ENCODE results near the gene CCDC183. TPM values are rescaled to one million over a fixed set of nuclear protein-coding genes. Genes with fewer than 3 reads are reported as not detected.
"Not testable (repeated sequence)": the region's sequence is repeated elsewhere in the genome, so short reads cannot be mapped to it uniquely, and the experiment has no call there.

Gene CCDC183
- total RNA-seq, 2 experiments from 2014 or later: 0.26 to 0.91 TPM

GRCh38 chr9:136791516-136792276, 4.4 kb upstream of the CCDC183 start:
- Mint-ChIP-seq H3K4me1 (peaks cover 30% of the 10 kb centered on the region), H3K4me3 (peak overlapping the region; percentile 77)

GRCh38 chr9:136792321-136793085, 3.6 kb upstream of the CCDC183 start:
- Mint-ChIP-seq H3K27ac (peak overlapping the region; percentile 86), H3K27me3 (peaks cover 14% of the 10 kb centered on the region), H3K4me1 (peaks cover 29% of the 10 kb centered on the region), H3K4me3 (peak overlapping the region; percentile 77), H3K9me3 (ENCODE audit: low read depth) (no peaks in the 10 kb centered on the region), H3K36me3 (no peaks in the 10 kb centered on the region)
- DNase-seq: no peak
- no peak for ATAC-seq
- CTCF ChIA-PET: interaction anchor here (0.7 to 3.0 kb wide), 20 partner anchors 9 to 294 kb away, joined by 3 to 24 read pairs (median 3); partner anchors contain the start of genes AJM1, MAN1B1, PAXX and RABL6

More at GRCh38 chr9:136791516-136792276, 4.4 kb upstream of the CCDC183 start:
- ATAC-seq: peak; percentile 5
- H3K36me3 Mint-ChIP-seq: no peaks in the 10 kb centered on the region
- CTCF ChIA-PET: interaction anchor here (0.7 to 3.0 kb wide), 25 partner anchors 8 to 295 kb away, joined by 3 to 24 read pairs (median 5); partner anchors contain the start of genes AJM1, MAN1B1, PAXX and RABL6
- H3K9me3 Mint-ChIP-seq (ENCODE audit: low read depth): no peaks in the 10 kb centered on the region
- peaks cover 10% of the 10 kb centered on the region for H3K27me3 Mint-ChIP-seq
- DNase-seq: peak; percentile 80
- peak overlapping the region; percentile 86 for H3K27ac Mint-ChIP-seq

- CTCF ChIA-PET: interaction anchor here (1.0 to 3.0 kb wide), 13 partner anchors 8 to 293 kb away, joined by 3 to 24 read pairs (median 6); partner anchors contain the start of genes ABCA2, LCN8, MAN1B1 and PAXX
- H3K27me3 Mint-ChIP-seq: peaks cover 14% of the 10 kb centered on the region
- no peaks in the 10 kb centered on the region for H3K9me3 Mint-ChIP-seq (ENCODE audit: low read depth)
- H3K4me1 Mint-ChIP-seq: peaks cover 21% of the 10 kb centered on the region
- H3K36me3 Mint-ChIP-seq: no peaks in the 10 kb centered on the region
- H3K4me3 Mint-ChIP-seq: no peak overlapping the region
- DNase-seq (no peak), ATAC-seq (no peak)
- H3K27ac Mint-ChIP-seq: no peak overlapping the region
These were observed 2.8 kb upstream of the CCDC183 start for GRCh38 chr9:136793086-136793946.

DNA sequence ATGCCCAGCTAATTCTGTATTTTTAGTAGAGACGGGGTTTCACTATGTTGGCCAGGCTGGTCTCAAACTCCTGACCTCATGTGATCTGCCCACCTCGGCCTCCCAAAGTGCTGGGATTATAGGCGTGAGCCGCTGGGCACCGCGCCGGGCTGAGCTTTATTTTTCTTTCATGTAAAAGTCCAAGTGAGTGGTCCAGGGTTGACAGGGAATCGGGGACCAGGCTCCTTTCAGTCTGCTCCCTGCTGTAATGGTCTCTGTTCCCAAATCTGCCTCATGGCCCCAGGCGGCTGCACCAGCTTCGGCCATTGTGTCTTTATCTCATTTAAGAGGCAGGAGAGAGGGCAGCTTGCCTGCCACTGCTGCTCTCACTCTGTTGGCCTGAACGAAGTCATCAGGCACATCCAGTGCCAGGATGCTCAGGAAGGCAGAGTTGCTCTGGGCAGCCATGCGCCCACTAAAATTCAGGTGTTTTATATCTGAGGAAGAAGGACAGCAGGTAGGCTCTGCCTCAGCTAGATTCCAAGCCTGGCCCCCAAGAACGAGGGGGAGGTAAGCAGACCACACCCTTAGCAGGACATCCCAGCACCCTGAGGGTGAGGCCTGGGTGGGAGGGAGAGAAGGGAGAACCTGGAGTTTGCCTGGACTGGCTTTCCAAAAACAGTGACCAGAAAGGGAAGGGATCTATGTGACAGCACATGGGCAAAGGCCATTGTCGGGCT, 1.7 kb upstream of the CCDC183 start:
- CTCF ChIA-PET: interaction anchor here (1.0 to 3.0 kb wide), 6 partner anchors 12 to 240 kb away, joined by 3 to 24 read pairs (median 5); partner anchors contain the start of genes ABCA2, LCN8 and RABL6
- DNase-seq (no peak), ATAC-seq (no peak)
- H3K9me3 Mint-ChIP-seq (ENCODE audit: low read depth): no peaks in the 10 kb centered on the region
- H3K36me3 Mint-ChIP-seq: no peaks in the 10 kb centered on the region
- peaks cover 14% of the 10 kb centered on the region for H3K27me3 Mint-ChIP-seq
- peaks cover 12% of the 10 kb centered on the region for H3K4me1 Mint-ChIP-seq
- no peak overlapping the region for H3K27ac Mint-ChIP-seq
- no peak overlapping the region for H3K4me3 Mint-ChIP-seq

- H3K4me1 Mint-ChIP-seq: peaks cover 12% of the 10 kb centered on the region
- peaks cover 14% of the 10 kb centered on the region for H3K27me3 Mint-ChIP-seq
- H3K4me3 Mint-ChIP-seq: no peak overlapping the region
- H3K36me3 Mint-ChIP-seq: no peaks in the 10 kb centered on the region
- no peak for DNase-seq
- ATAC-seq: no peak
- no peaks in the 10 kb centered on the region for H3K9me3 Mint-ChIP-seq (ENCODE audit: low read depth)
- no peak overlapping the region for H3K27ac Mint-ChIP-seq
- CTCF ChIA-PET: interaction anchor here (3.0 kb wide), 1 partner anchor 12 kb away, joined by 24 read pairs; the partner anchor contains the start of gene RABL6
These were observed 1.2 kb upstream of the CCDC183 start for GRCh38 chr9:136795000-136795348.

DNA sequence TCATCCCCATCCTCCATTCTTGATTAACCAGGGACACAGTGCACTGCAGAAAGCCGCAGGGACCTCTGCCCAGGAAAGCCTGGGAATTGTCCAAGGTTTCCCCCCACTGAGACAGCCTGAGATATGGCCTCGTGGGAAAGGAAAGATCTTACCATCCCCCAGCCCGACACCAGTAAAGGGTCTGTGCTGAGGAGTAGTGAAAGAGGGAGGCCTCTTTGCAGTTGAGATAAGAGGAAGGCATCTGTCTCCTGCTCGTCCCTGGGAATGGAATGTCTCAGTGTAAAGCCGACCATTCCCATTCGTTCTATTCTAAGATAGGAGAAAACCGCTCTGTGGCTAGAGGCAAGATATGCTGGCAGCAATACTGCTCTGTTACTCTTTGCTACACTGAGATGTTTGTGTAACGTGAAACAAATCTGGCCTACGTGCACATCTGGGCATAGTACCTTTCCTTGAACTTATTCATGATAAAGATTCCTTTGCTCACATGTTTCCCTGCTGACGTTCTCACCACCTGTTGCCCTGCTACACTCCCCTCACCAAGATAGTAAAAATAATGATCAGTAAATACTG, 723 bp downstream of the CCDC183 start:
- DNase-seq; H3K36me3 Mint-ChIP-seq; H3K9me3 Mint-ChIP-seq (ENCODE audit: low read depth); CTCF ChIA-PET; ATAC-seq; H3K4me3 Mint-ChIP-seq; H3K27ac Mint-ChIP-seq: not testable (repeated sequence)
- Mint-ChIP-seq H3K4me1 (peaks cover 23% of the 10 kb centered on the region), H3K27me3 (peaks cover 22% of the 10 kb centered on the region)

- ATAC-seq: no peak
- CTCF ChIA-PET: interaction anchor here (1.4 kb wide), 1 partner anchor 11 kb away, joined by 5 read pairs; no protein-coding TSS in a partner anchor
- H3K36me3 Mint-ChIP-seq: no peaks in the 10 kb centered on the region
These were observed 2.6 kb downstream of the CCDC183 start for GRCh38 chr9:136798708-136799078.

GRCh38 chr9:136799079-136799853, 3.1 kb downstream of the CCDC183 start:
- H3K4me1 Mint-ChIP-seq: peaks cover 19% of the 10 kb centered on the region
- H3K27me3 Mint-ChIP-seq: peaks cover 27% of the 10 kb centered on the region
- H3K4me3 Mint-ChIP-seq: no peak overlapping the region
- no peaks in the 10 kb centered on the region for H3K36me3 Mint-ChIP-seq
- H3K9me3 Mint-ChIP-seq (ENCODE audit: low read depth): no peaks in the 10 kb centered on the region
- CTCF ChIA-PET: interaction anchor here (1.1 to 2.4 kb wide), 4 partner anchors 9 to 43 kb away, joined by 5 to 15 read pairs (median 6); partner anchors contain the start of genes AJM1 and TMEM141
- DNase-seq (no peak), ATAC-seq (no peak)
- H3K27ac Mint-ChIP-seq: no peak overlapping the region

More at GRCh38 chr9:136798708-136799078, 2.6 kb downstream of the CCDC183 start:
- no peak for DNase-seq
- Mint-ChIP-seq H3K4me1 (peaks cover 19% of the 10 kb centered on the region), H3K4me3 (no peak overlapping the region), H3K27me3 (peaks cover 27% of the 10 kb centered on the region), H3K9me3 (ENCODE audit: low read depth) (no peaks in the 10 kb centered on the region), H3K27ac (no peak overlapping the region)

DNA sequence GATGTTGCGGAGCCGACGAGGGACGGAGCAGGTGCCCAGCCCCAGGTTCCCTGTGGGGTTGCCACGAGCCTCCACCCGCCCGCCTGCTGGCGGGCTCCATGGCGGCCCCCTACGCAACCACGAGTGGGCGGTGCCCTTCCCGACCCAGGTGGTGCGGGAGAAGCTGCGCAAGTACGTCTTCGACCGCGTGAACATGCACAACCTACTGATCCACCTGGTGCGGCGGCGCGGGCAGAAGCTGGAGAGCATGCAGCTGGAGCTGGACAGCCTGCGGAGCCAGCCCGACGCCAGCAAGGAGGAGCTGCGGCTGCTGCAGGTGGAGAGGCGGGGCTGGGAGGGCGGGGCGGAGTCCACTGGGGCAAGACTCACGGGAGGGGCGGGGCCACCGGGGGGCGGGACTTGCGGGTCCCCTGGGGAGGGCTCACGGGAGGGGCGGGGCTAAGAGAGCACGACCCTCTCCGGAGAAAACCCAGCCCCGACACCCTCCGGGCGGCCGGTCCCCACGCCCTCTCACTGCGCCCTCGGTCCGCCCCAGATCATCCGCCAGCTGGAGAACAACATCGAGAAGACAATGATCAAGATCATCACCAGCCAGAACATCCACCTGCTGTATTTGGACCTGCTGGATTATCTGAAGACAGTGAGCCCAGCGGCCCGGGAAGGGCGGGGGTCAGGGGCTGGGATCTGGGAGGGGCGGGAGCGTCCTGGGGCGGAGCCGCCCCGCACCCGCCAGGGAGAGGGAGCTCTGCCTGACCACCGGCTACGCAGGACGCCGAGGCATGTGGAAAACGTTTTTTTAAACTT, 3.9 kb downstream of the CCDC183 start:
- no peak overlapping the region for H3K27ac Mint-ChIP-seq
- CTCF ChIA-PET: interaction anchor here (0.6 to 3.2 kb wide), 9 partner anchors 7 to 441 kb away, joined by 3 to 16 read pairs (median 5); partner anchors contain the start of genes ABCA2, AJM1, TMEM141 and TUBB4B
- H3K4me1 Mint-ChIP-seq: peaks cover 19% of the 10 kb centered on the region
- peak overlapping the region; percentile 72 for H3K4me3 Mint-ChIP-seq
- no peaks in the 10 kb centered on the region for H3K36me3 Mint-ChIP-seq
- peak; percentile 92 for DNase-seq
- ATAC-seq: peak; percentile 82
- peaks cover 27% of the 10 kb centered on the region for H3K27me3 Mint-ChIP-seq
- no peaks in the 10 kb centered on the region for H3K9me3 Mint-ChIP-seq (ENCODE audit: low read depth)

GRCh38 chr9:136802321-136802720, 6.2 kb downstream of the CCDC183 start:
- no peaks in the 10 kb centered on the region for H3K9me3 Mint-ChIP-seq (ENCODE audit: low read depth)
- peaks cover 32% of the 10 kb centered on the region for H3K4me1 Mint-ChIP-seq
- peaks cover 3% of the 10 kb centered on the region for H3K36me3 Mint-ChIP-seq
- peaks cover 14% of the 10 kb centered on the region for H3K27me3 Mint-ChIP-seq
- no peak overlapping the region for H3K4me3 Mint-ChIP-seq
- H3K27ac Mint-ChIP-seq: no peak overlapping the region
- ATAC-seq: no peak
- no peak for DNase-seq
- CTCF ChIA-PET: interaction anchor here (1.4 to 3.2 kb wide), 3 partner anchors 10 to 227 kb away, joined by 3 to 16 read pairs (median 8); partner anchors contain the start of gene TRAF2

Data from activated CD8-positive, alpha-beta memory T cell treated with anti-CD3 and anti-CD28 coated beads, Interleukin-2, amount 10 ng/mL, durations not matched to agents 7 days and 5 days (primary cell).